Measurements from ENCODE around the gene PDILT. TPM values are rescaled to one million over a fixed set of nuclear protein-coding genes. Genes with fewer than 3 reads are reported as not detected.
"Not testable (repeated sequence)": the region's sequence is repeated elsewhere in the genome, so short reads cannot be mapped to it uniquely, and the experiment has no call there.

The PDILT gene
- total and polyA plus RNA-seq, 2 of the 8 experiments (the other 6 are each of a cell fraction or from before 2014, with no cell fraction given): not detected

- TF ChIP-seq CTCF (IDR thresholded peaks at IDR 0.05; ENCODE audit: control extremely low read depth in 1 of 3, insufficient read depth in 1 of 3, low read depth in 1 of 3, low read length in 3 of 3) (no peak), CBX5 (IDR thresholded peaks at IDR 0.05; ENCODE audit: low read depth, low read length) (no peak), SRF (IDR thresholded peaks at IDR 0.05; ENCODE audit: low read depth, low read length) (no peak)
Observed at GRCh38 chr16:20313741-20314140, 90.8 kb downstream of the PDILT start (continued).

GRCh38 chr16:20312536-20313095 is 91.9 kb downstream of the PDILT start:
- H3K4me3 ChIP-seq (ENCODE audit: extremely low read depth in 1 of 4, insufficient read depth in 2 of 4, low read depth in 3 of 4, low read length in 4 of 4); H3K36me3 ChIP-seq (ENCODE audit: control insufficient read depth in 2 of 4, insufficient read depth in 4 of 4, low read length in 3 of 4); H2AFZ ChIP-seq (ENCODE audit: low read length); H2BK12ac ChIP-seq (ENCODE audit: low read depth, low read length); H3K14ac ChIP-seq (ENCODE audit: insufficient read length); H2BK5ac ChIP-seq (ENCODE audit: low read depth, low read length); H3K79me2 ChIP-seq (ENCODE audit: control insufficient read depth in 1 of 2, insufficient read depth in 2 of 2, low read length in 2 of 2); POLR2A ChIA-PET (ENCODE audit: partially characterized antibody); H2AK5ac ChIP-seq (ENCODE audit: low read depth, low read length); H3K18ac ChIP-seq (ENCODE audit: extremely low read depth, low read length); H2BK15ac ChIP-seq (ENCODE audit: low read length); H3K9ac ChIP-seq (replicated peaks in 1 of 4; ENCODE audit: extremely low read depth in 1 of 4, low read depth in 3 of 4, low read length in 3 of 4); FAIRE-seq; H3K23ac ChIP-seq (ENCODE audit: insufficient read length); H3K56ac ChIP-seq (replicated peaks; ENCODE audit: insufficient read length, low read depth, low read length); DNase-seq (ENCODE audit: low read depth in 1 of 2, low spot score in 2 of 2); H2BK20ac ChIP-seq (ENCODE audit: low read length); H4K5ac ChIP-seq (ENCODE audit: insufficient read length, low read depth, low read length); H4K8ac ChIP-seq (ENCODE audit: extremely low read depth, insufficient read depth, low read length); H3K4me1 ChIP-seq (replicated peaks in 1 of 4; ENCODE audit: control insufficient read depth in 3 of 4, insufficient read depth in 4 of 4, low read length in 3 of 4); H3K9me3 ChIP-seq (ENCODE audit: insufficient read depth in 2 of 2, low read depth in 1 of 2, low read length in 1 of 2); H4K20me1 ChIP-seq (replicated peaks in 1 of 2; ENCODE audit: control insufficient read depth in 1 of 2, insufficient read depth in 2 of 2, low read length in 2 of 2); H2BK120ac ChIP-seq (replicated peaks; ENCODE audit: low read depth, low read length); H3K27me3 ChIP-seq (replicated peaks in 1 of 4; ENCODE audit: control insufficient read depth in 3 of 4, extremely low read depth in 1 of 4, insufficient read depth in 3 of 4, low read length in 3 of 4); H3K27ac ChIP-seq (ENCODE audit: low read depth, low read length); H3K4ac ChIP-seq (replicated peaks; ENCODE audit: insufficient read length, low read depth, low read length); H3K79me1 ChIP-seq (ENCODE audit: low read depth, low read length); H3K4me2 ChIP-seq (ENCODE audit: insufficient read depth in 1 of 2, low read depth in 2 of 2, low read length in 2 of 2); H3K23me2 ChIP-seq (ENCODE audit: low read depth, low read length); H4K91ac ChIP-seq (replicated peaks; ENCODE audit: insufficient read length, low read length): not testable (repeated sequence)
- WGBS, 2 experiments (ENCODE audit: extremely low coverage in 1 of 2, insufficient coverage in 1 of 2, insufficient read length in 1 of 2, insufficient replicate concordance in 2 of 2, low coverage in 1 of 2, low lambda C conversion rate in 2 of 2, missing lambda C conversion rate in 1 of 2): 89% methylated on average over 6 of the region's 7 CpGs; no CpG with 5 or more reads in 1 of the 2 experiments
- CTCF ChIA-PET (ENCODE audit: partially characterized antibody): interaction anchor here (0.7 to 1.3 kb wide), 2 partner anchors 12 to 405 kb away, joined by 3 to 5 read pairs; no protein-coding TSS in a partner anchor

Data from H1 (cell line).